Epithelial cell of umbilical artery (primary cell): ENCODE results near the gene MICALL2. TPM values are rescaled to one million over a fixed set of nuclear protein-coding genes. Genes with fewer than 3 reads are reported as not detected.

Experiments used
- total RNA-seq: library from RNA; depleted of rRNA; stranded (reverse); fragments of >200 nt; gene quantifications from 2 replicates; pipeline ENCODE4 v1.2.3, GENCODE V29; 2014

The MICALL2 gene
- total RNA-seq = 14.0 and 15.3 TPM in 2 replicates

GRCh38 chr7:1458683-1459511 is at the start of gene MICALL2:
Gene MICALL2, minus strand, starts transcription at chr7:1459470. Its CDS starts 144 bp downstream, at chr7:1459326.

GRCh38 chr7:1503816-1504775 is 44.8 kb upstream of the MICALL2 start, which contains the start of gene INTS1:
Gene INTS1, minus strand, starts transcription at chr7:1504389. Its CDS starts 429 bp downstream, at chr7:1503960.

Other genes starting within 250 kb of the MICALL2 start
- not detected in 2 replicates for gene UNCX, start 226.6 kb downstream of the MICALL2 start, total RNA-seq
- gene INTS1, start 44.9 kb upstream of the MICALL2 start, total RNA-seq = 29.2 TPM in 2 replicates
- 20.8 and 34.4 TPM in 2 replicates for gene MAFK, start 71.2 kb upstream of the MICALL2 start, total RNA-seq
- gene TMEM184A, start 96.7 kb upstream of the MICALL2 start, total RNA-seq = 0.65 TPM in 1 of 2 replicates, not detected in the other
- 26.9 and 32.8 TPM in 2 replicates for gene PSMG3, start 110.6 kb upstream of the MICALL2 start, total RNA-seq
- gene ELFN1, start 210.8 kb upstream of the MICALL2 start, total RNA-seq = 0.15 and 3.9 TPM in 2 replicates